Lower lobe of right lung (tissue), 2 donors: ENCODE measurements around the gene ZNF490. TPM values are rescaled to one million over a fixed set of nuclear protein-coding genes. Genes with fewer than 3 reads are reported as not detected.

ENCODE experiments used
- ATAC-seq, 2 donors: fragments of 200-7000 bp; cut with Tn5 transposase; one replicate each; pipeline ENCODE4 v1.9.1; 2020 to 2022; ENCODE audit warnings: mild to moderate bottlenecking in 2 of 2, moderate library complexity in 2 of 2
- DNase-seq: peaks from one replicate; pipeline ENCODE4 v3.0.0-alpha.2; 2020
- H3K27ac ChIP-seq: fragments of 200-600 bp; one replicate; pipeline ENCODE4 v1.8.0; 2022
- H3K27me3 ChIP-seq: fragments of 200-600 bp; one replicate; pipeline ENCODE4 v1.8.0; 2022; ENCODE audit warnings: low read depth
- H3K36me3 ChIP-seq: fragments of 200-600 bp; one replicate; pipeline ENCODE4 v1.8.0; 2022; ENCODE audit warnings: mild to moderate bottlenecking
- H3K4me1 ChIP-seq: fragments of 200-600 bp; one replicate; pipeline ENCODE4 v1.8.0; 2022
- H3K4me3 ChIP-seq: fragments of 200-600 bp; one replicate; pipeline ENCODE4 v1.8.0; 2022; ENCODE audit warnings: mild to moderate bottlenecking
- H3K9me3 ChIP-seq: fragments of 200-600 bp; one replicate; pipeline ENCODE4 v1.8.0; 2022
- CTCF ChIP-seq: fragments of 200-600 bp; IDR thresholded peaks from one replicate; pipeline ENCODE4 v1.8.0; 2022; ENCODE audit warnings: antibody characterized with exemption, mild to moderate bottlenecking
- intact Hi-C: fragments of 100-400 bp; cut with DNase I; formaldehyde crosslinking; loops from one replicate; pipeline ENCODE4 v1.11.0; 2022
- total RNA-seq: library from RNA; stranded (reverse); fragmentation: NEBNext Ultra II Directional; extraction: Animal tissue kit (Norgen Biotek cat#: 25700); gene quantifications from one replicate; pipeline ENCODE4 v1.2.1, GENCODE V29; 2021
- donor health status: DM: no; HTN: yes; CAD: no; lungs with severe emphysema.

The ZNF490 gene
- total RNA-seq, 1 donor from 2014 or later: 10.3 TPM

- H3K27me3 ChIP-seq: no peaks in the 10 kb centered on the region
- no peak for DNase-seq
- peaks cover 48% of the 10 kb centered on the region for H3K4me1 ChIP-seq
- H3K36me3 ChIP-seq: peaks cover 59% of the 10 kb centered on the region
- no peak overlapping the region for H3K4me3 ChIP-seq
- no peak for TF ChIP-seq CTCF
- no peak overlapping the region for H3K27ac ChIP-seq
- H3K9me3 ChIP-seq: no peaks in the 10 kb centered on the region
- ATAC-seq: peak in 1 of 2 donors; percentile 69
- intact Hi-C loops: no loop called here
Observed at GRCh38 chr19:12617646-12618045, 7.0 kb upstream of the ZNF490 start.

DNA sequence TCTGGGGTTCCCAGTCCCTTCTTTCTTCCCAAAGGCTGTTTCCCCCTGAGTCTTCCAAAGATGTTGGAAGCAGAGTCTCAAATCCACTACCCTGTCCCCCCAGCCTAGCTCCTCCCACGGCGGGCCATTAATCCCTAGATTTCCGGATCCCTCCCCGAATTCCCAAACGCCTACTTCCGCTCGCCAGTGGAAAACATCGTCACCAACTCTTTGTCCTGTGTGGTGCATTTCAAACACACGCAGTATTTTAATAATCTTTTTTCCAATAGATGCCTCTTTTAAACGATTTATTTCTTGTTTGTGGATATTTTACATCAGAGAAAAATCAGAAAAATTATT, 717 bp upstream of the ZNF490 start:
- H3K4me1 ChIP-seq: peaks cover 50% of the 10 kb centered on the region
- intact Hi-C loops: no loop called here

DNA sequence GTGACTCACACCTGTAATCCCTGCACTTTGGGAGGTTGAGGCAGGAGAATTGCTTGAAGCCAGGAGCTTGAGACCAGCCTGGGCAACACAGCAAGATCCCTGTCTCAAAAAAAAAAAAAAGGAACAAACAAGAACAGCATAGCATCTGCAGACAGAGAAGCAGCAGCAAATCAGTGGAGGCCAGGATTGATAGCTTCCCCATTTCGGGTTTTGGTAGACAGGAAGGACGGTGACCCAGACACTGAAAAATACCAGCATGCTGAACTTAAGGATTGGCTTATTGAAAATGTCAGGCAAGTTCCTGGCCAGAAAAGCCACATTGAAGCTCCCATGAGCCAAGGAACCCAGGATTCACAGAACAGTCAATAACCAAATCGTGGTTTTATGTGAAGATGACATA, 3.0 kb downstream of the ZNF490 start:
- no peak overlapping the region for H3K4me3 ChIP-seq
- DNase-seq: no peak
- intact Hi-C loops: no loop called here
- no peak for ATAC-seq
- H3K27ac ChIP-seq: no peak overlapping the region
- H3K9me3 ChIP-seq: no peaks in the 10 kb centered on the region
- no peak for TF ChIP-seq CTCF
- no peaks in the 10 kb centered on the region for H3K27me3 ChIP-seq
- peaks cover 53% of the 10 kb centered on the region for H3K36me3 ChIP-seq
- peaks cover 27% of the 10 kb centered on the region for H3K4me1 ChIP-seq

More for the DNA sequence above, 717 bp upstream of the ZNF490 start:
- no peaks in the 10 kb centered on the region for H3K9me3 ChIP-seq
- peak overlapping the region; percentile 99 for H3K27ac ChIP-seq
- H3K4me3 ChIP-seq: peak overlapping the region; percentile 93
- H3K27me3 ChIP-seq: no peaks in the 10 kb centered on the region
- ATAC-seq: peak; percentile 76 to 88
- DNase-seq: peak; percentile 67
- TF ChIP-seq CTCF: no peak
- H3K36me3 ChIP-seq: peaks cover 61% of the 10 kb centered on the region

DNA sequence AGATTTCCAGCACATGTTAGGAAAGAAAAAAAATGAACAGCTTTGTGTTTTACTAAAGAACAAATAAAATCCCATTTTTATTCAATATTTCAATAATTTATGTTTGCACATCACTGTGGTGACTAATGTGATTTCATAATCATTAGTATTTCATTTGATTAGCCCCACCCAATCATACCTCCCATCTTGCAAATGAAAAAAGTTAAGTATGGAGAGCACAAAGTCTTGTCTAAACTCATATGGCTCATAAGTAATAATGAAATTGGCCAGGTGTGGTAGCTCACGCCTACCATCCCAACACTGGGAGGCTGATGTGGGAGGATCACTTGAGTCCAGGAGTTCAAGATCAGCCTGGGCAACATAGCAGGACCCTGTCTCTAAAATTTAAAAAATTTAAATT, 3.8 kb downstream of the ZNF490 start:
- no peaks in the 10 kb centered on the region for H3K9me3 ChIP-seq
- H3K36me3 ChIP-seq: peaks cover 54% of the 10 kb centered on the region
- no peak for TF ChIP-seq CTCF
- H3K4me3 ChIP-seq: no peak overlapping the region
- intact Hi-C loops: no loop called here
- peaks cover 18% of the 10 kb centered on the region for H3K4me1 ChIP-seq
- no peaks in the 10 kb centered on the region for H3K27me3 ChIP-seq
- ATAC-seq (no peak), DNase-seq (no peak)
- no peak overlapping the region for H3K27ac ChIP-seq

DNA sequence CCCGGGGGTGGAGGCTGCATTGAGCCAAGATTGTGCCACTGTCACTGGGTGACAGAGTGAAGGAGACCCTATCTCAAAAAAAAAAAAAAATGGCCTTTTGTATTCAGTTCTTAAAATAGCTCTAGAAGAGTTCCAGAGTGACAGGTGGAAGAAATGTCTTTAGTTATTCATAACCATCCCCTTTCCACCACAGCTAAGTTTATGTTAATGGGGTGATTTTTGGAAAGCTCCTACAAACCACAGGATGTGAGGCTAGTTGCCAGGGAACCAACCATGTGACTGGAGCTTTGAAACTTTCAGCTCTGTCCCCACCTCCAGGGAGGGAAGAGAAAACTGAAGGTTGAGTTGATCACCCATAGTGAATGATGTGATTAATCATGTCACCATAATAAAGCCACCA, 6.9 kb downstream of the ZNF490 start:
- no peaks in the 10 kb centered on the region for H3K9me3 ChIP-seq
- peaks cover 69% of the 10 kb centered on the region for H3K36me3 ChIP-seq
- no peak for ATAC-seq
- H3K27me3 ChIP-seq: no peaks in the 10 kb centered on the region
- no peak for TF ChIP-seq CTCF
- intact Hi-C loops: no loop called here
- H3K27ac ChIP-seq: no peak overlapping the region
- H3K4me3 ChIP-seq: no peak overlapping the region
- no peaks in the 10 kb centered on the region for H3K4me1 ChIP-seq
- DNase-seq: no peak

DNA sequence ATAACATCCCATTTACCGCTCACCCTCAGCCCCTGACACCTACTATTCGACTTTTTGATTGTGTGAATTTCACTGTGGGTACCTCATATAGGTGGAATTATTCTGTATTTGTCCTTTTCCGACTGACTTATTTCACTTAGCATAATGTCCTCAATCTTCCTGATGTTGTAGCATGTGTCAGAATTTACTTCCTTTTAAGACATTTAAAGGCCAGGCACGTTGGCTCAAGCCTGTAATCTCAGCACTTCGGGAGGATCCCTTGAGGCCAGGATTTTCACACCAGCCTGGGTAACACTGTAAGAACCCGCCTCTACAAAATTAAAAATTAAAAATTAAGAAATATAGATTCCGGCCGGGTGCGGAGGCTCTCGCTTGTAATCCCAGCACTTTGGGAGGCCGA, 13.0 kb downstream of the ZNF490 start:
- intact Hi-C loops: no loop called here
- no peak for TF ChIP-seq CTCF
- no peak overlapping the region for H3K4me3 ChIP-seq
- H3K9me3 ChIP-seq: no peaks in the 10 kb centered on the region
- DNase-seq (no peak), ATAC-seq (peak in 1 of 2 donors; percentile 53)
- no peak overlapping the region for H3K27ac ChIP-seq
- peaks cover 4% of the 10 kb centered on the region for H3K4me1 ChIP-seq
- peaks cover 38% of the 10 kb centered on the region for H3K36me3 ChIP-seq
- H3K27me3 ChIP-seq: no peaks in the 10 kb centered on the region
